AG08396 (cell line): ENCODE data around the gene INAVA.
"Not testable (repeated sequence)": the region's sequence is repeated elsewhere in the genome, so short reads cannot be mapped to it uniquely, and the experiment has no call there.

ENCODE experiments used
- DNase-seq: peaks from one replicate; pipeline ENCODE4 v3.0.0; 2012; ENCODE audit warnings: low spot score, mixed read lengths

INAVA gene

GRCh38 chr1:200919386-200919785, 24.7 kb downstream of the INAVA start:
- DNase-seq = no peak

- no peak for DNase-seq
Measured at GRCh38 chr1:200921571-200922110, 26.9 kb downstream of the INAVA start.

GRCh38 chr1:200922406-200922805, 27.7 kb downstream of the INAVA start:
- DNase-seq = no peak

GRCh38 chr1:200923601-200924000, 28.9 kb downstream of the INAVA start:
- DNase-seq = no peak

- DNase-seq = no peak
Measured at GRCh38 chr1:200925831-200926230, 31.1 kb downstream of the INAVA start.

GRCh38 chr1:200929530-200930278, 35.0 kb downstream of the INAVA start:
- no peak for DNase-seq

- not testable (repeated sequence) for DNase-seq
Measured at GRCh38 chr1:200930285-200930684, 35.6 kb downstream of the INAVA start.

- DNase-seq = no peak
Measured at GRCh38 chr1:200931776-200932175, 37.1 kb downstream of the INAVA start.

GRCh38 chr1:200934676-200935245, 40.1 kb downstream of the INAVA start:
- no peak for DNase-seq

GRCh38 chr1:200935286-200935962, 40.7 kb downstream of the INAVA start:
- not testable (repeated sequence) for DNase-seq

- no peak for DNase-seq
Measured at GRCh38 chr1:200938955-200939354, 44.3 kb downstream of the INAVA start.

- DNase-seq = no peak
Measured at GRCh38 chr1:200945111-200945510, 50.4 kb downstream of the INAVA start.

GRCh38 chr1:200947059-200947566, 52.4 kb downstream of the INAVA start:
- no peak for DNase-seq

GRCh38 chr1:200949626-200950025, 54.9 kb downstream of the INAVA start:
- DNase-seq = no peak

GRCh38 chr1:200951016-200951415, 56.3 kb downstream of the INAVA start:
- no peak for DNase-seq

GRCh38 chr1:200954434-200954833, 59.7 kb downstream of the INAVA start:
- no peak for DNase-seq

GRCh38 chr1:200958597-200958996, 63.9 kb downstream of the INAVA start:
- no peak for DNase-seq

GRCh38 chr1:200959411-200959921, 64.8 kb downstream of the INAVA start:
- no peak for DNase-seq

GRCh38 chr1:200960236-200960947, 65.7 kb downstream of the INAVA start:
- DNase-seq = no peak

GRCh38 chr1:200960948-200961340, 66.2 kb downstream of the INAVA start:
- DNase-seq = no peak

- not testable (repeated sequence) for DNase-seq
Measured at GRCh38 chr1:200962151-200962550, 67.5 kb downstream of the INAVA start.

GRCh38 chr1:200962631-200963030, 67.9 kb downstream of the INAVA start:
- no peak for DNase-seq
